Astrocyte of the cerebellum (primary cell): ENCODE measurements around the gene ATXN7L1.

Experiments
- DNase-seq: peaks from one replicate; pipeline ENCODE4 v3.0.0-alpha.2; 2011; ENCODE audit warnings: low read depth
- H3K4me3 ChIP-seq: 2 replicates; pipeline ENCODE4 v1.5.1; 2011; ENCODE audit warnings: mild to moderate bottlenecking, low read depth, low read length, moderate library complexity
- in situ Hi-C: cut with HindIII; loops from 2 replicates; pipeline ENCODE4 v1.10.0; 2017; ENCODE audit warnings: low sequenced_read_pairs
- TF ChIP-seq, protein P1 (sequence below): IDR thresholded peaks from 2 replicates; pipeline ENCODE4 v1.5.1; 2012; ENCODE audit warnings: low read length, low read depth, moderate library complexity, mild to moderate bottlenecking; ENCODE audit errors: missing control alignments

ATXN7L1 gene

DNA sequence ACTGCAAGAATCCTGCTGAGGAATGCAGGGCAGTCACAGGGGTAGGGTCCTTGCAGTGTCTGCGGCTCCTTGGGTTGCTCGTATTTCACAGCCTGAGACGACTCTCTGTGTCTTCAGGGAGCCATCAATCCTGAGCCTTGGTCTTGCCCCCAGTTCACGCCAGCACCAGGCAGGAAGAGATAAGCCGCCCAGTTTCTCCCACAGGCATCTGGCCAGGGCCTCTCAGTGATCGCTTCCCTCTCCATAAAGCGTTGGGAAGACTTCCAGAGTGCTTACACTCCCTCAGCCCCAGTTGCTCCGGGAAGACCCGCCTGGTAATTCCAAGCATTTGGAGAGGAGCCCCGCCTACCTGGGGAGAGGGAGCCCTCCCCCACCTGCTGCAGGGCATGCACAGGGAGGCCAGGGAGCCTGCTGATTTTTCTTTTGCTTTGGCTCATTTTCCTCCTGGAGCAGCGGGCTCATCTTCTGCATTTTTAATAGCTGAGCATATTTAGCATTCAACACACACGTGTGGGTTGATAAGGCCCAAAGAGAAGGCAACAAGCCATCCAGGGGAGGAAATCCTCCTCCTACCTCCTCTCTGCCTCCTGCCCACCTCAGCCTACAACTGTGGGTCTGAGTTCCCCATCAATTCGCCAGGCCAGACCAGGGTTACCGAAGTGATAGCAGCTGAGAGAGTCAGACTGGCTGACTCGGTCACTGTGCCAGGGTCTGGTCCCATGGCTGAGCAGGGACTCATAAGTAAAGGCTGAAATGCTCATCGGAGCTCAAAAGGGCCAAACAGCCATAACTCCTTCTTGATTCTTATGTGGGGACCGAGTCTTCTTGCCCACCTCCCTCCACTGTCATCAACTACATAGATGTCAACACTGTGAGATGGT is 220.7 kb downstream of the ATXN7L1 start:
- DNase-seq, result no peak
- in situ Hi-C loops, result no loop called here
- TF ChIP-seq, protein P1, sequence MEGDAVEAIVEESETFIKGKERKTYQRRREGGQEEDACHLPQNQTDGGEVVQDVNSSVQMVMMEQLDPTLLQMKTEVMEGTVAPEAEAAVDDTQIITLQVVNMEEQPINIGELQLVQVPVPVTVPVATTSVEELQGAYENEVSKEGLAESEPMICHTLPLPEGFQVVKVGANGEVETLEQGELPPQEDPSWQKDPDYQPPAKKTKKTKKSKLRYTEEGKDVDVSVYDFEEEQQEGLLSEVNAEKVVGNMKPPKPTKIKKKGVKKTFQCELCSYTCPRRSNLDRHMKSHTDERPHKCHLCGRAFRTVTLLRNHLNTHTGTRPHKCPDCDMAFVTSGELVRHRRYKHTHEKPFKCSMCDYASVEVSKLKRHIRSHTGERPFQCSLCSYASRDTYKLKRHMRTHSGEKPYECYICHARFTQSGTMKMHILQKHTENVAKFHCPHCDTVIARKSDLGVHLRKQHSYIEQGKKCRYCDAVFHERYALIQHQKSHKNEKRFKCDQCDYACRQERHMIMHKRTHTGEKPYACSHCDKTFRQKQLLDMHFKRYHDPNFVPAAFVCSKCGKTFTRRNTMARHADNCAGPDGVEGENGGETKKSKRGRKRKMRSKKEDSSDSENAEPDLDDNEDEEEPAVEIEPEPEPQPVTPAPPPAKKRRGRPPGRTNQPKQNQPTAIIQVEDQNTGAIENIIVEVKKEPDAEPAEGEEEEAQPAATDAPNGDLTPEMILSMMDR, result no peak
- H3K4me3 ChIP-seq, result no peak overlapping the region

DNA sequence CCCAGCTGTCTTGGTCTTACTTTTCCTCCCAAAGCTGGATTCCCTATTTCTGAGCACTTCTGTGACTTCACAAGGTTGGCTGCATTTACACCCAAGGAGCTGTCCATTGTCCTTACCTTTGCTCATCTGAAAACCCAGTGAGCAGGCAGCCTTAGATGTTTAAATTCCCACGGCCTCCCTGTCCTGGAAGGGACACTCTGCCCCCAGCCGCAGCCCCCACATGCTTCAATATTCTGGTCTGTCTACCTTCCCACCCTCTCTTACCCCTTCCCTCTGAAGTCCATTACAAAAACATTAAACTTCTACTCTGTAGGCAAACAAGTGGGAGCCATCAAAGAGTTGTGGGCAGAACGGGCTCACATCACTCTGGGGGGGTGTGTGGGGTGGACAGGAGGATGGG is 221.3 kb downstream of the ATXN7L1 start:
- peak; percentile 49 for DNase-seq
- TF ChIP-seq, protein P1, result no peak
- H3K4me3 ChIP-seq, result no peak overlapping the region
- in situ Hi-C loops, result no loop called here

DNA sequence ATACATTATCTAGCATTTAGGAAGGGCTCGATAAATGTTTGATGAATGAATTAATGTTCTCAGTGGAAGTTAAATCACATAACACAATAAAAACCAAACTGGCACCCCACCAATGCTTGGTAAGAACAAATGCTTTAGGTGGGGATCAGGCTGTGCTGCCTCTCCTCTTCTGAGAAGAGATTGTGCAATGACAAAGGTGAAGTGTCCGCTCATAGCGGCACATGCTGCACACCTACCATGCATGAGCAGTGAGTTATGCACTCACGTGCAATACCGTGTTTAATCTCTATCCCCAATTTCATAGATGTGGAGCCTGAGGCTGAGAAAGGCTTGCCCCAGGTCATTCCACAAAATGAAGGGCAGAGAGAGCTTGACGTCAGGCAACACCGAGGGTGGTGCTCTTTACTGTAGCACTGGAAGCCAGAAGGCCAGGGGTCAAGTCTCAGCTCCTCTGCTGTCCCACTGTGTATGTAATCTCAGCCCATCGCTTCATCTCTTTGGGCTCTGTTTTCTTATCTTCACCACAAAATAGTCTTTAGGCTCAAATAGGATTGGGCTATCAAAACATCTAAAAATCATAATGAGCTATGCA is 222.2 kb downstream of the ATXN7L1 start:
- in situ Hi-C loops, result no loop called here

DNA sequence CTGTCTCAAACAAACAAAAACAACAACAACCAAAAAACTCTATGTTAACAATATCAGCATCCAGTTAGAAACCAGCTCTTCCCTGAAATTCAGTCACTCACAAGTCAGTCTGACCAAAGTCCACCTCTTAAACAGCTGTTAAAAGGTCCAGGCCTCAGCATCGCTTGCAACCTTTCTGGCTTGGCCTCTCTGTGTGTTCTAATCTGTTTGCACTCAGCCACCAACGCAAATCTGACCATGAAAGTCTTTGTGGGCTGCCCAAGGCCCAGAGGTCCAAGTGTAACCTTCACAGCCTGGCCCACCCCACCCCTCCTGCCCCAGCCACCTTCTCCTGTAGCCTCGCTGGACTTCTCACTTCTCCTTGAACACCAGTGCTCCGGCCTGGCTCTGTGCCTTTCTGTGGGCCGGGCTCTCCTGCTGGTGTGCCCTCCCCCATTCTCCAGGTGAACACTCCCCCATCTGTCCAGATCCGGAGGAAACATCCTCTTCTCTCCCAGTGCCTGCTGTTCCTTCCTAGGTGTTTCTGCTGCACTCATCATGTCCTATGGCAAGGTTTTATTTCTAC is 222.9 kb downstream of the ATXN7L1 start:
- in situ Hi-C loops, result no loop called here
- no peak overlapping the region for H3K4me3 ChIP-seq
- TF ChIP-seq, protein P1, result no peak
- no peak for DNase-seq

More for the DNA sequence above, 222.2 kb downstream of the ATXN7L1 start:
- no peak for DNase-seq
- TF ChIP-seq, protein P1, result no peak
- H3K4me3 ChIP-seq, result no peak overlapping the region

DNA sequence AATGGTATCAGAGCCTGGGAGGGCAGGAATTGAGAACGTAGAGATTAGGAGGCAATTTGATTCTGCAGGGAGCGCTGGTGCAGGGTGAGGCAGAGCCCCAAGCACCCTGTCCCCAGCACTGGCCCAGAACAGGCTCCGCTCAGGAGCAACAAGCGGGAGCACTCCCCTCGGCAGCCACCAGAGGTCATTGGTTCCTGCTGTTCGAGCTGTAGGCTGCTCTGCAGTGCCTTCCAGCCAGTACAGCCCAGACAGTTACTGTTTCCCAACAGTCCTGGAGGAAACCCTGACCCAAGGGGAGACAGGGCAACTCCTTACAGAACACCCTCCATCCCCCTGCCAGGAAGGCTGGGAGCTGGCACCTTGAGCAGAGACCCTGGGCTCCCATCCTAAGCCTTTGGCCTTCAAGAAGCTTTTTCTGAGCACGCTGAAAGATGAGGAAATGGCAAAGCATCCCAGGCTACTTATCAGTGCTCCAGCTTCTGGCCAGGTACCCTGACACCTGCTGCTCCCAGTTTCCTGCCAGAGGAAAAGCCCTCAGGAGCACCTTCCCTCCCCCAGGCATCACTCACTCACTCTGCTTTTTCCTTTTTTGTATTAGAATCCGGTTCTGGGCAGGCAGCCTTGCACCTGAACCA is 223.9 kb downstream of the ATXN7L1 start:
- TF ChIP-seq, protein P1, result peak; percentile 91
- H3K4me3 ChIP-seq, result no peak overlapping the region
- peak; percentile 37 for DNase-seq
- in situ Hi-C loops, result no loop called here

DNA sequence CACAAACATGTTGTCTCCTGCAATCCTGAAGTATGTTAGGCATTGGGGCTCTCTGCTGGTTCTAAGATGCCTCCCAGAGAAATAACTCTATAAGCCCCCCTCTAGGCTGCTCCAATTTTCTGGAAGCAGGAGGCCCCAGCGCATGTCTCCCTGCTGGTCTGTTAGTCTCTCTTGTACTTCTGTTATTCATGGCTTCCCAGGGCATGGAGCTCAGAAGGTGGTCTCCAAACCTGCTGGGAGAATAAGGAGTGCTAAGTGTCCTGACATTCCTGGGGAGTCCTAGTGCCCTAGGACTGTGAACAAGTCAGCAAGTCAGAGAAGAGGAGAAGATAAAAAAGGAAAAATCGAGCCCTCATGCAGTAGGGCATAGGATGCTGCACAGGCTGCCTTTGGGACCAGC is 224.6 kb downstream of the ATXN7L1 start:
- no peak for DNase-seq
- H3K4me3 ChIP-seq, result no peak overlapping the region
- in situ Hi-C loops, result no loop called here
- TF ChIP-seq, protein P1, result no peak
